IPS-20b (cell line): ENCODE data around the gene C6orf132.
"Not testable (repeated sequence)": the region's sequence is repeated elsewhere in the genome, so short reads cannot be mapped to it uniquely, and the experiment has no call there.

ENCODE experiments used
- H3K27ac ChIP-seq: one replicate; pipeline ENCODE4 v1.5.1; 2013; ENCODE audit warnings: low read length
- H3K27me3 ChIP-seq: 2 replicates; pipeline ENCODE4 v1.6.1; 2013; ENCODE audit warnings: mild to moderate bottlenecking, low read length, inconsistent platforms; ENCODE audit not compliant: insufficient read depth
- H3K36me3 ChIP-seq: 2 replicates; pipeline ENCODE4 v1.6.1; 2013; ENCODE audit warnings: low read depth, mild to moderate bottlenecking, inconsistent platforms, low read length, moderate library complexity; ENCODE audit not compliant: insufficient read depth
- H3K4me1 ChIP-seq: 2 replicates; pipeline ENCODE4 v1.6.1; 2013; ENCODE audit warnings: mild to moderate bottlenecking, control low read depth, inconsistent platforms, low read length, moderate library complexity; ENCODE audit not compliant: insufficient read depth
- H3K4me3 ChIP-seq: 2 replicates; pipeline ENCODE4 v1.5.1; 2013; ENCODE audit warnings: mild to moderate bottlenecking, low read length, inconsistent platforms
- H3K9ac ChIP-seq: 2 replicates; pipeline ENCODE4 v1.6.1; 2013; ENCODE audit warnings: low read depth, mild to moderate bottlenecking, inconsistent platforms, low read length, moderate library complexity
- H3K9me3 ChIP-seq: 2 replicates; pipeline ENCODE4 v1.6.1; 2013; ENCODE audit warnings: mild to moderate bottlenecking, low read depth, low read length, inconsistent platforms; ENCODE audit not compliant: insufficient read depth

C6orf132 gene

DNA sequence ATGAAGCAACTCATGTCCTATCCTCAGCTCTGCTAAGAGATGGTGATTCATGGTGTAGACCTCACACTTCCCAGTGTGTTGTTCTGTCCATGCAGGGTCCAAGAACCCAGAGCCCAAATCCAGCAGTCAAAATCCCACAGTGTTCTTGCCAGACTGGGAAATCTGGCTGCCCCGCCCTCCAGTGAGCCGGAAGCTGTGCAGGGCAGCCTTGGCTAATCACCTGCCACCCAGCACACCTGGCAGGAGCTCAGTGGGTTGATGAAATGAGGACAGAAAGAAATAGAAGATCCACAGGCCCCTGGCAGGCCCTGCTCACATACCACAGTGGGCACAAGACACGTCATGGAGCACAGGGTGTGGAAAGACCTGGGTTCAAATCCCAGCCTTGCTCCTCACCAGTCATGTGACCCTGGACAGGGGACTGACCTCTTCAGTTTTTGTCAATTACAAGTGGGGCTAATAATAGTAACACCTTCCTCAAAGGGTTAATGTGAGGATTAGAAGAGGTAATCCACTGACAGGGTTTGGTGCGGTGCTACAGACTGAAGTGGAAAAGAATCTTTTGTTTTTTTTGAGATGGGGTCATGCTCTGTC, 17.1 kb upstream of the C6orf132 start:
- Histone ChIP-seq H3K4me3 (no peak overlapping the region), H3K27me3 (peaks cover 9% of the 10 kb centered on the region), H3K9me3 (no peaks in the 10 kb centered on the region), H3K27ac (no peak overlapping the region), H3K9ac (no peak overlapping the region), H3K4me1 (peaks cover 9% of the 10 kb centered on the region; the same call in 1 of the 2 replicates), H3K36me3 (no peaks in the 10 kb centered on the region)

DNA sequence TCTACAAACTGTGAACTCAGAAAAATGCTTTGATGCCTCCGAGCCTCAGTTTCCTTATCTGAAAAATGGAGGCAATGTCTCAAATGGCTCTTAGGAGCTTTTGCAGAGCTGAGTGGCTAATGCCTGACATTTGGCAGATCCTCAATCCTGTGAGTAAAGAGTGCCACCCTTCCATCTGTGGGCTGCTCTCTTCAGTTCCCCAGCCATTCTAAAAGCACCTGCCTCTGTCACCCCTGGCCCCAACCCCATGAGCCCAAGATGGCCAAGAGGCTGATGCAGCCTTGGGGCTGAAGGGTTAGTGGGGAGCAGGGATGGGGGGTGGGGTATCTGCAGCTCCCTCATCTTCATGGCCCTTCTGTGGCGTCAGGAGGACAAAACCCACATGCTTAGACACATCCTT, 16.2 kb upstream of the C6orf132 start:
- Histone ChIP-seq H3K27me3 (peaks cover 9% of the 10 kb centered on the region), H3K9me3 (no peaks in the 10 kb centered on the region), H3K4me3 (no peak overlapping the region), H3K9ac (no peak overlapping the region), H3K27ac (no peak overlapping the region), H3K36me3 (no peaks in the 10 kb centered on the region), H3K4me1 (peaks cover 9% of the 10 kb centered on the region; the same call in 1 of the 2 replicates)

DNA sequence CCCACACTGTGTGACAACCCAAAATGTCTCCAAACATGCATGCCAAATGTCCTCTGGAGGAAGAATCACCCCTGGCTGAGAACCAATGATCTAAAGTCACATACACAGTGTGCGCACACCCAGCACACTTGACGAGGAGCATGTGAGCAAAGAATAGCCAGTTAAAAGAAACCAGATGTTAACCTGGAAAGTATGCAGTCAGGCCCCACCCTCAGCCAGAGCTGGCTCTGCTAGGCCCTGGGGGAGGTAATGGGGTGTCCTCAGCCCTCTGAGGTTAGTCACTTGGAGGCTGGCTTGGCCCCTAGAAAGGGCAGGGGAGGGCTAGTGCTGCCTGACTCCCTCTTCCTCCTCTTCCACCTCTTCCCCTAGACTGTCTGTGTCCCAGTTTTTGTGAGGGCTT, 15.6 kb upstream of the C6orf132 start:
- H3K4me1 ChIP-seq: peaks cover 9% of the 10 kb centered on the region; the same call in 1 of the 2 replicates
- H3K27me3 ChIP-seq: peaks cover 9% of the 10 kb centered on the region
- no peak overlapping the region for H3K4me3 ChIP-seq
- H3K27ac ChIP-seq: no peak overlapping the region
- H3K9ac ChIP-seq: no peak overlapping the region
- no peaks in the 10 kb centered on the region for H3K9me3 ChIP-seq
- H3K36me3 ChIP-seq: no peaks in the 10 kb centered on the region

DNA sequence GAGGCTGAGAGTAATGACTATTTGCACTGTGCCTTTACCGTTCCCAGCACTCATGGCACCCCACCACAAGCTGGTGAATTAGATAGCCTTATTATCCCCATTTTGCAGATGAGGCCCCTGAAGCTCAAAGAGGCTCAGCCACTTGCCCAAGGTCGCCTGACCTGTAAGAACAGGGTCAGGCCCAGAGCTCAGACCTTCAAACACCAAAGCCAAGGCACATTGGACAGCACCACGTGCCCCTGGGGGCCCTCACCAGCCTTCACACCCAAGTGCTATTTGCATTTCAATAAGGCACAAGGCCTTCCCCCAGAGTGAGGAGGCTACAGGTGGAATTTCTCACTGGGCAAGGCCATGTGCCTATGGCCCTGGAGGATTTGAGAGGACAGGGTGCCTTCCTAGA, 14.2 kb upstream of the C6orf132 start:
- Histone ChIP-seq H3K27ac (no peak overlapping the region), H3K9me3 (no peaks in the 10 kb centered on the region), H3K4me1 (peaks cover 10% of the 10 kb centered on the region; the same call in 1 of the 2 replicates), H3K36me3 (no peaks in the 10 kb centered on the region), H3K9ac (no peak overlapping the region), H3K27me3 (peaks cover 9% of the 10 kb centered on the region), H3K4me3 (no peak overlapping the region)

DNA sequence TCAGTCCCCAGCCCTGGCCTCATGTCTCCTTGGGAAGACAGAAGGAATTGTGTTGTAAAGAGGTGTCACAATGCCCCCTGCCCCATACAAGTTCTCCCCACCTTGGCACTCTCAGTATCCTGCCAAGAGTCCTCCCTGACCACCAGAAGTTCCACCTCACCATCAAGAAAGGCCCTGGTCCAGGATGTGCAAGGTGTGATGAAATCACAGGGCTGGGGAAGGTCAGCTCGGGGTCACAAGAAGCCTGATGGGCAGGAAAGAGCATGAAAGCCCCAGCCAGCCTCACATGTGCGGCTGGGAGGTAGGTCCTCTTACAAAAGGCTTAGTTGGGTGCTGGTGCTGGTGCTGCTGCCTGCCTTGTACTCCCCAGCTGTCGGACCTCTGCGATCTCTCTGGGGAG, 12.9 kb upstream of the C6orf132 start:
- Histone ChIP-seq H3K9ac (no peak overlapping the region), H3K36me3 (no peaks in the 10 kb centered on the region), H3K4me3 (no peak overlapping the region), H3K9me3 (no peaks in the 10 kb centered on the region), H3K27me3 (peaks cover 7% of the 10 kb centered on the region), H3K4me1 (peaks cover 10% of the 10 kb centered on the region; the same call in 1 of the 2 replicates), H3K27ac (no peak overlapping the region)

DNA sequence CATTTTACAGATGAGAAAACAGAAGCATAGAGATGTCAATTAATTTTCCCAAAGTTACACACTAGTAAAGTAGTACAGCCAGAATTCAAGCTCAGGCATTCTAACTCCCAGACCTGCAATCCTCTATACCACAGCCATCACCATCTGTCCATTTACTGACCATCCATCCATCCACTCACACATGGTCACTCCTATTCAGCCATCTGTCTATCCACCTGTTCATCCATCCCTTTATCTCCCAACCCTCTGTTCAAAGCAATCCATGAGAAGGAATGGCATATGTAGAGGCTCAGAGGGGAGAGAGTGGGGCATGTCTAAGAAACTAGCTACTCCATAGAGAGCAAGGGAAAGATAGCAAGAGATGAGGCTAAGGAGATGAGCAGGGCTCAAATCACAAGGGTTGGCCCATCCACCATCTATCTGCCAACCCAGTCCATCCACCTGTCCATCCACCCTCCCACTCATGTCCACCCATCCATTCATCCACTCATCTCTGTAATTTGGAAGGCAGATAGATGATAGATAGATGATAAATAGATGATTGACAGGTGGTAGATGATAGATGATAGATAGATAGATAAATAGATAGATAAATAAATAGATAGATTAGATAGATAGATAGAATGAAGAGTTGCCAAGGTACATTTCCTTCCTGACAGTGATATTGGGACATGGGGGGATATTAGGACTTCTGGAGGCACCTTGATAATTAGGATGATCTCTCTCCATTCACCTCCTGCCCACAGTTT, 12.2 kb upstream of the C6orf132 start:
- Histone ChIP-seq H3K9me3 (no peaks in the 10 kb centered on the region), H3K9ac (no peak overlapping the region), H3K27ac (no peak overlapping the region), H3K4me1 (peaks cover 10% of the 10 kb centered on the region; the same call in 1 of the 2 replicates), H3K4me3 (no peak overlapping the region), H3K36me3 (no peaks in the 10 kb centered on the region), H3K27me3 (peaks cover 5% of the 10 kb centered on the region; the same call in 1 of the 2 replicates)

DNA sequence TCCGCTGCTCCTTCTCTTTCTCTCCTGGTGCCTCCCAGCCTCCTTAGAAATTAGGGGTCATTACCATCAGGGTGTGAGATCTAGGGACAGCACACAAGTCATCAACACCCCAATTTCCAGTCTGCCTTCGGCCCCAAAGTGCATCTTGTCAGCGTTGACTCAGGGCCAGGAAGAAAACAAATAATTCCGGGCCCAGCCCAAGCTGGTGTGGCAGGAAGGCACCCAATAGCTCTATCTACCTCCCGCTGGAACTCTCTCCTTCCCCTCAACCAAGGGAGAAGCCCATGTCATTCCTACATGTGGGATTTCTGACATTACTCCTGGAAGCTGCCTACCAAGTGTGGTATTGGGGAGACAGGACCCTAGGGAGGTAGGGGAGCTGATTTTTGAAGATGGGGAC, 11.5 kb upstream of the C6orf132 start:
- no peak overlapping the region for H3K9ac ChIP-seq
- H3K4me3 ChIP-seq: no peak overlapping the region
- H3K9me3 ChIP-seq: no peaks in the 10 kb centered on the region
- H3K27me3 ChIP-seq: peaks cover 2% of the 10 kb centered on the region; the same call in 1 of the 2 replicates
- H3K4me1 ChIP-seq: peaks cover 10% of the 10 kb centered on the region; the same call in 1 of the 2 replicates
- H3K27ac ChIP-seq: no peak overlapping the region
- H3K36me3 ChIP-seq: no peaks in the 10 kb centered on the region

DNA sequence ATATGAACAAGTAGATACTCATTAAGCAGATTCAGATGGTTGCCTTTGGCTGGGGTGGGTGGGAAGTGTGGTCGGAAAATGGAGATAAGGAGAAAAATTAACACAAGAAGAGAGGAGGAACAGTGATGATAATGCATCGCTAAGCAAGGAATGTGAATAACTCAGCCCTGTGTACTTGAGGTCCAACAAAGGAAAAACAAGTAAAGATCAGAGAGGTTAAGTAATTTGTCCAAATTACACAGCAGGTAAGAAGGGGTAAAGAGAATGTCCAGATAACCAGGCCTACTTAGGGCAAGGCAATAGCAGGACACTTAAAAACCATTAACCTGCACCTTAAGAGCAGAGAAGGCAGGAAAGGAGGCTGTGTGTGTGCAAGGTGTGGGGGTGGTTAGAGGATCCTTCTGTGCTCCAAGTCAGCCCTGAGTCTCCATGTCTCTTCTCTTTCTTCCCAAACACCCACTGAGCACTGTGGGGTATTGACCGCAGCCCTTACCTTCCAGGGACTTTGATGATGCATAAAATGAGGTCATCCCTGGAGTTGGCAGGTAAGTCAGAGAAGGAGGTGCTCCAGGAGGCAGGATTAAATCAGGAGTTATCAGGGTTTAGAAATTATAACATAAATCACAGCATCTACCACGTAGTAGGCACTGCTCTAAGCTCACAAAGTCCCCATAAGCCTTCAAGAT, 10.3 kb upstream of the C6orf132 start:
- not testable (repeated sequence) for H3K4me3 ChIP-seq, H3K27ac ChIP-seq, H3K27me3 ChIP-seq, H3K9me3 ChIP-seq, H3K9ac ChIP-seq, H3K36me3 ChIP-seq
- peaks cover 10% of the 10 kb centered on the region; the same call in 1 of the 2 replicates for H3K4me1 ChIP-seq

DNA sequence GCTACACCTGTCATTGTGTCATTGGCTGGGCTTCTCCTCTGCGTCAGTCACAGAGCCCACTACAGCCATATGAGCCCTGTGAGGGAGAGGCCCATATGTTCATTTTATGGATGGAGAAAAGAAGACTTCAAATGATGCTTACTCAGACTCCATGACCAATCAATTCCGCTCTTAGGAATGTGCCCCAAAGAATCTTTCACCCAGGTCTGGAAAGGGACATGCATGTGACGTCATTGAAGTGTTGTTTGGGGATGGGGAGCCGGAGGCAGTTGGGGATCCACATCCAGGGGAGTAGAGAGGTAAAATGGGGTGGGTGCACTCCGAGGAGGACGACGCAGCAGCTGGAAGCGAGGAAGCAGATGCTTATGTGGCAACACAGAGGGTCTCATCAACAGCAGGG, 9.6 kb upstream of the C6orf132 start:
- peaks cover 10% of the 10 kb centered on the region; the same call in 1 of the 2 replicates for H3K4me1 ChIP-seq

DNA sequence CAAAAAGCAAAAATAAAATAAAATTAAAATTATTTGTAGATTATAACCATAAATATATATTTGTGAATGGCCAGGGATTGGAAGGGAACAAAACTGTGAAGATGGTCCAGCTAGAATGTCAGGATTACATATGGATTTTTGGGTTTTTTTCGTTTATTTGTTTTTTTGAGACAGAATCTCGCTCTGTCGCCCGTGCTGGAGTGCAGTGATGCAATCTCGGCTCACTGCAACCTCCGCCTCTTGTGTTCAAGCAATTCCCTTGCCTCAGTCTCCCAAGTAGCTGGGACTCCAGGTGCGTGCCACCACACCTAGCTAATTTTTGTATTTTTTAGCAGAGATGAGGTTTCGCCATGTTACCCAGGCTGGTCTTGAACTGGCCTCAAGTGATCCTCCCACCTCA, 7.8 kb upstream of the C6orf132 start:
- no peaks in the 10 kb centered on the region; the same call in 1 of the 2 replicates for H3K27me3 ChIP-seq
- no peaks in the 10 kb centered on the region for H3K9me3 ChIP-seq
- H3K27ac ChIP-seq: no peak overlapping the region
- H3K4me1 ChIP-seq: peaks cover 6% of the 10 kb centered on the region; the same call in 1 of the 2 replicates
- no peak overlapping the region for H3K9ac ChIP-seq
- no peak overlapping the region for H3K4me3 ChIP-seq
- no peaks in the 10 kb centered on the region for H3K36me3 ChIP-seq

More for the DNA sequence above, 9.6 kb upstream of the C6orf132 start:
- Histone ChIP-seq H3K9ac (no peak overlapping the region), H3K36me3 (no peaks in the 10 kb centered on the region), H3K27ac (no peak overlapping the region), H3K27me3 (no peaks in the 10 kb centered on the region; the same call in 1 of the 2 replicates), H3K4me3 (no peak overlapping the region), H3K9me3 (no peaks in the 10 kb centered on the region)

DNA sequence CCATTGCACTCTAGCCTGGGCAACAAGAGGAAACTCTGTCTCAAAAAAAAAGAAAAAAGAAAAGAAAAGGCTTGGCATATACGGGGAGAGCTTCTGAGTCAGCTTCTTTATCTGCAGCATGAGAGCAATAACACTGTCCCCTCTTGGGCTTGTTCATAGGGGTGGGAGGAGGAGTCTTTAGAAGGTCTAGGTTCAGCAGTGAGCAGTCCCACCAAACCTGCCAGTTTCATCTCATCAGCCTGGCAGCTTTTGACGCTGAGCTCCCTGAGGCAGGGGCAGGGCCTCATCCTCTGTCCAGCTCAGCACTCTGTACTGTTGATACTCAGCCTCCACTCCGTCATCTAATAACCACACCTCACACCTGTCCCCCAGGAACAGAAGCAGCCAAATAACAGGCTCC, 5.6 kb upstream of the C6orf132 start:
- Histone ChIP-seq H3K27ac (no peak overlapping the region), H3K36me3 (no peaks in the 10 kb centered on the region), H3K9me3 (no peaks in the 10 kb centered on the region), H3K4me1 (peaks cover 6% of the 10 kb centered on the region; the same call in 1 of the 2 replicates), H3K27me3 (peaks cover 5% of the 10 kb centered on the region; the same call in 1 of the 2 replicates), H3K9ac (no peak overlapping the region), H3K4me3 (no peak overlapping the region)
